ENCODE data around the gene SCML1.

- no peak for TF ChIP-seq CTCF (IDR thresholded peaks at IDR 0.05; ENCODE audit: borderline replicate concordance, extremely low read depth, low read length, poor library complexity, severe bottlenecking)
- no peak for TF ChIP-seq EZH2 (IDR thresholded peaks at IDR 0.05; ENCODE audit: borderline replicate concordance, low read depth, low read length, severe bottlenecking)
These were observed 36.1 kb downstream of the SCML1 start for GRCh38 chrX:17773221-17773876.
